Activated CD4-positive, alpha-beta T cell treated with anti-CD3 and anti-CD28 coated beads for 24 hours (primary cell): Measurements from ENCODE around the gene ARHGAP8.

ENCODE experiments used
- DNase-seq, 2 donors: peaks; one replicate each; pipeline ENCODE4 v3.0.0-alpha.2; 2020; ENCODE audit warnings: low read depth in 2 of 2

Gene ARHGAP8

GRCh38 chr22:44802071-44802700 is 49.8 kb downstream of the ARHGAP8 start:
- DNase-seq: no peak

- DNase-seq: no peak
Observed at GRCh38 chr22:44802956-44803355, 50.6 kb downstream of the ARHGAP8 start.

GRCh38 chr22:44804327-44804726 is 52.0 kb downstream of the ARHGAP8 start:
- DNase-seq: no peak

- DNase-seq: no peak
Observed at GRCh38 chr22:44805711-44806110, 53.3 kb downstream of the ARHGAP8 start.

GRCh38 chr22:44807232-44807631 is 54.9 kb downstream of the ARHGAP8 start:
- no peak for DNase-seq

GRCh38 chr22:44807915-44808690 is 55.7 kb downstream of the ARHGAP8 start:
- DNase-seq: no peak

GRCh38 chr22:44809456-44809855 is 57.1 kb downstream of the ARHGAP8 start:
- no peak for DNase-seq

- no peak for DNase-seq
Observed at GRCh38 chr22:44811141-44811540, 58.8 kb downstream of the ARHGAP8 start.

- DNase-seq: no peak
Observed at GRCh38 chr22:44813416-44813815, 61.0 kb downstream of the ARHGAP8 start.

- no peak for DNase-seq
Observed at GRCh38 chr22:44814266-44815098, 62.1 kb downstream of the ARHGAP8 start.

- no peak for DNase-seq
Observed at GRCh38 chr22:44815099-44816070, 63.0 kb downstream of the ARHGAP8 start.

- DNase-seq: no peak
Observed at GRCh38 chr22:44816141-44816540, 63.8 kb downstream of the ARHGAP8 start.

GRCh38 chr22:44818727-44819126 is 66.4 kb downstream of the ARHGAP8 start:
- no peak for DNase-seq

GRCh38 chr22:44819966-44820631 is 67.7 kb downstream of the ARHGAP8 start:
- no peak for DNase-seq

GRCh38 chr22:44821741-44822475 is 69.5 kb downstream of the ARHGAP8 start:
- DNase-seq: no peak

GRCh38 chr22:44822534-44822933 is 70.2 kb downstream of the ARHGAP8 start:
- no peak for DNase-seq

- DNase-seq: no peak
Observed at GRCh38 chr22:44823396-44823795, 71.0 kb downstream of the ARHGAP8 start.

GRCh38 chr22:44823806-44824205 is 71.4 kb downstream of the ARHGAP8 start:
- DNase-seq: no peak

GRCh38 chr22:44824271-44824670 is 71.9 kb downstream of the ARHGAP8 start:
- DNase-seq: no peak
